HEK293 (cell line): Measurements from ENCODE around the gene ZNF234.

Source experiments
- CTCF ChIA-PET: fragments of 350-600 bp; formaldehyde crosslinking; extraction: SDS; loops from one replicate; lab custom pipeline; 2021; ENCODE audit warnings: antibody characterized with exemption; lab: Yijun Ruan, JAX
- POLR2A ChIA-PET: fragments of 300-600 bp; formaldehyde crosslinking; extraction: SDS; loops from one replicate; lab custom pipeline; 2020; ENCODE audit warnings: antibody characterized with exemption, inconsistent platforms; lab: Yijun Ruan, JAX
- H3K27ac ChIP-seq: fragments of 200-500 bp; sonication (Bioruptor generic); 2 replicates; pipeline ENCODE4 v1.5.1; 2014; ENCODE audit warnings: low read depth, low read length, control low read depth, inconsistent platforms; ENCODE audit errors: extremely low read depth
- H3K36me3 ChIP-seq, 2 experiments: fragments of 200-500 bp in 1 of 2; sonication (Bioruptor generic) in 1 of 2; 1 replicate in 1 of 2; 2 replicates in 1 of 2; pipeline ENCODE4 v1.5.1; 2014 to 2017; ENCODE audit warnings: inconsistent platforms in 2 of 2, low read length in 2 of 2; ENCODE audit not compliant: control insufficient read depth in 2 of 2, insufficient read depth in 1 of 2
- H3K4me1 ChIP-seq: fragments of 200-500 bp; sonication (Bioruptor generic); 2 replicates; pipeline ENCODE4 v1.5.1; 2014; ENCODE audit warnings: mild to moderate bottlenecking, low read length, inconsistent platforms; ENCODE audit not compliant: control insufficient read depth, insufficient read depth
- H3K4me3 ChIP-seq: 2 replicates; pipeline ENCODE4 v1.5.1; 2011; ENCODE audit warnings: low read depth, mild to moderate bottlenecking, control low read depth, low read length, moderate library complexity
- H3K9me3 ChIP-seq: fragments of 200-500 bp; sonication (Bioruptor generic); 2 replicates; pipeline ENCODE4 v1.5.1; 2014; ENCODE audit warnings: low read depth, low read length, inconsistent platforms; ENCODE audit not compliant: control insufficient read depth, insufficient read depth
- KLF16 ChIP-seq: fragments of 450-650 bp; formaldehyde crosslinking; IDR thresholded peaks from 2 replicates; pipeline ENCODE4 v1.5.1; 2017; ENCODE audit warnings: missing biosample characterization, missing genetic modification characterization
- PRDM1 ChIP-seq: fragments of 450-650 bp; formaldehyde crosslinking; IDR thresholded peaks from 2 replicates; pipeline ENCODE4; 2016; ENCODE audit warnings: missing biosample characterization, missing genetic modification characterization
- RBAK ChIP-seq: fragments of 450-650 bp; formaldehyde crosslinking; IDR thresholded peaks from 2 replicates; pipeline ENCODE4 v1.5.1; 2016; ENCODE audit warnings: missing biosample characterization, missing genetic modification characterization
- SALL2 ChIP-seq: fragments of 450-650 bp; formaldehyde crosslinking; IDR thresholded peaks from 2 replicates; pipeline ENCODE4 v1.5.0; 2017; ENCODE audit warnings: missing biosample characterization, mild to moderate bottlenecking, missing genetic modification characterization, borderline replicate concordance
- SP2 ChIP-seq: fragments of 450-650 bp; formaldehyde crosslinking; IDR thresholded peaks from 2 replicates; pipeline ENCODE4 v1.5.1; 2016; ENCODE audit warnings: missing biosample characterization, missing genetic modification characterization
- ZBTB21 ChIP-seq: fragments of 450-650 bp; formaldehyde crosslinking; IDR thresholded peaks from 2 replicates; pipeline ENCODE4 v1.5.1; 2017; ENCODE audit warnings: missing biosample characterization, missing genetic modification characterization
- ZBTB48 ChIP-seq: fragments of 450-650 bp; formaldehyde crosslinking; IDR thresholded peaks from 2 replicates; pipeline ENCODE4 v1.5.1; 2016; ENCODE audit warnings: missing biosample characterization, missing genetic modification characterization
- ZBTB49 ChIP-seq: fragments of 450-650 bp; formaldehyde crosslinking; IDR thresholded peaks from 2 replicates; pipeline ENCODE4 v1.5.1; 2016; ENCODE audit warnings: missing biosample characterization, missing genetic modification characterization, low read depth
- ZBTB6 ChIP-seq: fragments of 450-650 bp; formaldehyde crosslinking; IDR thresholded peaks from 2 replicates; pipeline ENCODE4 v1.5.1; 2017; ENCODE audit warnings: missing biosample characterization, missing genetic modification characterization
- ZFP69B ChIP-seq: fragments of 450-650 bp; formaldehyde crosslinking; IDR thresholded peaks from 2 replicates; pipeline ENCODE4 v1.5.1; 2016; ENCODE audit warnings: missing biosample characterization, missing genetic modification characterization
- ZNF112 ChIP-seq: fragments of 450-650 bp; formaldehyde crosslinking; IDR thresholded peaks from 2 replicates; pipeline ENCODE4 v1.5.0; 2017; ENCODE audit warnings: missing biosample characterization, missing genetic modification characterization
- ZNF138 ChIP-seq: fragments of 450-650 bp; formaldehyde crosslinking; IDR thresholded peaks from 2 replicates; pipeline ENCODE4 v1.5.1; 2016; ENCODE audit warnings: missing biosample characterization, missing genetic modification characterization, borderline replicate concordance
- ZNF169 ChIP-seq: fragments of 450-650 bp; formaldehyde crosslinking; IDR thresholded peaks from 2 replicates; pipeline ENCODE4 v1.5.1; 2016; ENCODE audit warnings: missing biosample characterization, missing genetic modification characterization
- ZNF184 ChIP-seq: fragments of 450-650 bp; IDR thresholded peaks from 2 replicates; pipeline ENCODE4 v1.5.1; 2018; ENCODE audit warnings: missing biosample characterization, mild to moderate bottlenecking, missing genetic modification characterization
- ZNF211 ChIP-seq: fragments of 450-650 bp; formaldehyde crosslinking; IDR thresholded peaks from 2 replicates; pipeline ENCODE4 v1.5.1; 2016; ENCODE audit warnings: low read depth, missing biosample characterization, missing genetic modification characterization
- ZNF248 ChIP-seq: fragments of 450-650 bp; formaldehyde crosslinking; IDR thresholded peaks from 2 replicates; pipeline ENCODE4 v1.5.1; 2017; ENCODE audit warnings: missing biosample characterization, missing genetic modification characterization
- ZNF335 ChIP-seq: fragments of 450-650 bp; formaldehyde crosslinking; conservative IDR thresholded peaks from 2 replicates; pipeline ENCODE4 v1.5.1; 2016; ENCODE audit warnings: missing biosample characterization, missing genetic modification characterization
- ZNF398 ChIP-seq: fragments of 450-650 bp; formaldehyde crosslinking; IDR thresholded peaks from 2 replicates; pipeline ENCODE4 v1.5.1; 2017; ENCODE audit warnings: missing biosample characterization, missing genetic modification characterization
- ZNF596 ChIP-seq: fragments of 450-650 bp; IDR thresholded peaks from 2 replicates; pipeline ENCODE4 v1.5.0; 2018; ENCODE audit warnings: missing biosample characterization, mild to moderate bottlenecking, missing genetic modification characterization, moderate library complexity
- ZNF621 ChIP-seq: fragments of 450-650 bp; formaldehyde crosslinking; IDR thresholded peaks from 2 replicates; pipeline ENCODE4 v1.5.1; 2017; ENCODE audit warnings: missing biosample characterization, missing genetic modification characterization
- ZSCAN18 ChIP-seq: fragments of 450-650 bp; formaldehyde crosslinking; IDR thresholded peaks from 2 replicates; pipeline ENCODE4 v1.5.1; 2016; ENCODE audit warnings: missing biosample characterization, missing genetic modification characterization

ZNF234 gene

GRCh38 chr19:44192127-44192526, 50.8 kb downstream of the ZNF234 start:
- POLR2A ChIA-PET: interaction anchor here (1.5 kb wide), 1 partner anchor 15 kb away, joined by 5 read pairs; no protein-coding TSS in a partner anchor
- TF ChIP-seq PRDM1 (tag by site-specific recombination): peak; percentile 84
- no peak for TF ChIP-seq ZBTB49
- TF ChIP-seq ZNF596 (tag by site-specific recombination): peak; percentile 93; the same call in 1 of the 2 replicates
- TF ChIP-seq ZNF138: no peak
- 0 out of 2 replicates have a peak, but pooled peaks have one; percentile 55 for TF ChIP-seq ZNF169 (tag by site-specific recombination)
- TF ChIP-seq ZSCAN18 (tag by site-specific recombination): 0 out of 2 replicates have a peak, but pooled peaks have one; percentile 18
- peaks cover 54% of the 10 kb centered on the region for H3K9me3 ChIP-seq
- peaks cover 0 to 64% of the 10 kb centered on the region in 2 experiments; a peak in 2 of 3 replicates for H3K36me3 ChIP-seq
- no peak overlapping the region for H3K27ac ChIP-seq
- CTCF ChIA-PET: interaction anchor here (2.0 to 2.5 kb wide), 2 partner anchors 10 to 14 kb away, joined by 6 to 10 read pairs; no protein-coding TSS in a partner anchor
- peaks cover 13% of the 10 kb centered on the region; the same call in 1 of the 2 replicates for H3K4me1 ChIP-seq
- H3K4me3 ChIP-seq: no peak overlapping the region

- Histone ChIP-seq H3K4me3 (no peak overlapping the region), H3K4me1 (peaks cover 15% of the 10 kb centered on the region; the same call in 1 of the 2 replicates), H3K9me3 (peaks cover 55% of the 10 kb centered on the region), H3K27ac (no peak overlapping the region), H3K36me3 (peaks cover 0 to 79% of the 10 kb centered on the region in 2 experiments; a peak in 2 of 3 replicates)
- TF ChIP-seq PRDM1 (tag by site-specific recombination) (peak; percentile 48; the same call in 1 of the 2 replicates), SP2 (tag by site-specific recombination) (peak; percentile 5; the same call in 1 of the 2 replicates), ZNF248 (tag by site-specific recombination) (peak; percentile 76), ZBTB49 (no peak), ZNF112 (0 out of 2 replicates have a peak, but pooled peaks have one; percentile 12), ZNF621 (tag by site-specific recombination) (no peak), SALL2 (tag by site-specific recombination) (0 out of 2 replicates have a peak, but pooled peaks have one; percentile 52), ZNF211 (tag by site-specific recombination) (0 out of 2 replicates have a peak, but pooled peaks have one; percentile 2)
- POLR2A ChIA-PET: no interaction called here
- CTCF ChIA-PET: no interaction called here
Observed at GRCh38 chr19:44196772-44197171, 55.4 kb downstream of the ZNF234 start.

GRCh38 chr19:44202470-44202869, 61.1 kb downstream of the ZNF234 start:
- CTCF ChIA-PET: no interaction called here
- POLR2A ChIA-PET: interaction anchor here (2.5 kb wide), 1 partner anchor 10 kb away, joined by 13 read pairs; the partner anchor contains the start of gene ZNF227
- Histone ChIP-seq H3K4me3 (no peak overlapping the region), H3K4me1 (peaks cover 12% of the 10 kb centered on the region; the same call in 1 of the 2 replicates), H3K27ac (no peak overlapping the region), H3K36me3 (peaks cover 0 to 58% of the 10 kb centered on the region in 2 experiments; a peak in 2 of 3 replicates), H3K9me3 (peaks cover 45% of the 10 kb centered on the region)
- TF ChIP-seq KLF16 (0 out of 2 replicates have a peak, but pooled peaks have one; percentile 17), RBAK (no peak), ZNF398 (tag by site-specific recombination) (no peak), ZBTB21 (0 out of 2 replicates have a peak, but pooled peaks have one; percentile 7), ZNF335 (tag by site-specific recombination) (0 out of 2 replicates have a peak, but pooled peaks have one; percentile 11), ZBTB6 (tag by site-specific recombination) (peak; percentile 29; the same call in 1 of the 2 replicates), ZNF211 (tag by site-specific recombination) (0 out of 2 replicates have a peak, but pooled peaks have one; percentile 44), ZFP69B (tag by site-specific recombination) (0 out of 2 replicates have a peak, but pooled peaks have one; percentile 23), ZNF184 (tag by site-specific recombination) (0 out of 2 replicates have a peak, but pooled peaks have one; percentile 13), ZBTB48 (tag by site-specific recombination) (0 out of 2 replicates have a peak, but pooled peaks have one; percentile 35)
